Measurements from ENCODE around the gene WRNIP1. TPM values are rescaled to one million over a fixed set of nuclear protein-coding genes. Genes with fewer than 3 reads are reported as not detected.

The WRNIP1 gene
- total RNA-seq, 4 donors from 2014 or later = 72.3 to 94.7 (median 87.0) TPM

GRCh38 chr6:2793534-2794151 lies 28.4 kb downstream of the WRNIP1 start:
- TF ChIP-seq POLR2A (IDR thresholded peaks at IDR 0.05) (no peak), CTCF (IDR thresholded peaks at IDR 0.05) (no peak)
- no peak for DNase-seq (ENCODE audit: low spot score in 2 of 2)
- 32 to 49% methylated on average over 9 of the region's 9 CpGs for WGBS, 2 donors
- H3K4me3 ChIP-seq (ENCODE audit: low read depth, poor library complexity, severe bottlenecking) = no peak overlapping the region
- intact Hi-C loops (cut with DNase I; ENCODE audit: low total_unique reads) = loop anchor here (5.0 kb wide), 1 partner anchor 49 kb away; the partner anchor contains the start of gene SERPINB1

GRCh38 chr6:2794171-2794730 lies 29.1 kb downstream of the WRNIP1 start:
- no peak for DNase-seq (ENCODE audit: low spot score in 2 of 2)
- 37 to 68% methylated on average over 5 of the region's 5 CpGs for WGBS, 2 donors
- H3K4me3 ChIP-seq (ENCODE audit: low read depth, poor library complexity, severe bottlenecking) = no peak overlapping the region
- no peak for TF ChIP-seq POLR2A (IDR thresholded peaks at IDR 0.05)
- no peak for TF ChIP-seq CTCF (IDR thresholded peaks at IDR 0.05)
- intact Hi-C loops (cut with DNase I; ENCODE audit: low total_unique reads) = loop anchor here (5.0 kb wide), 1 partner anchor 48 kb away; the partner anchor contains the start of gene SERPINB1

GRCh38 chr6:2795162-2795561 lies 30.0 kb downstream of the WRNIP1 start:
- intact Hi-C loops (cut with DNase I; ENCODE audit: low total_unique reads) = no loop called here
- TF ChIP-seq CTCF (IDR thresholded peaks at IDR 0.05) = no peak
- TF ChIP-seq POLR2A (IDR thresholded peaks at IDR 0.05) = no peak
- 77 to 83% methylated on average over 2 of the region's 2 CpGs for WGBS, 2 donors
- DNase-seq (ENCODE audit: low spot score in 2 of 2) = no peak
- no peak overlapping the region for H3K4me3 ChIP-seq (ENCODE audit: low read depth, poor library complexity, severe bottlenecking)

GRCh38 chr6:2795956-2796355 lies 30.8 kb downstream of the WRNIP1 start:
- DNase-seq (ENCODE audit: low spot score in 2 of 2) = no peak
- TF ChIP-seq POLR2A (IDR thresholded peaks at IDR 0.05) (no peak), CTCF (IDR thresholded peaks at IDR 0.05) (no peak)
- H3K4me3 ChIP-seq (ENCODE audit: low read depth, poor library complexity, severe bottlenecking) = no peak overlapping the region
- intact Hi-C loops (cut with DNase I; ENCODE audit: low total_unique reads) = no loop called here
- WGBS, 2 donors = 90 to 91% methylated on average over 16 of the region's 16 CpGs

- 74 to 80% methylated on average over 6 of the region's 6 CpGs for WGBS, 2 donors
- intact Hi-C loops (cut with DNase I; ENCODE audit: low total_unique reads) = no loop called here
- no peak overlapping the region for H3K4me3 ChIP-seq (ENCODE audit: low read depth, poor library complexity, severe bottlenecking)
- DNase-seq (ENCODE audit: low spot score in 2 of 2) = no peak
- TF ChIP-seq CTCF (IDR thresholded peaks at IDR 0.05) (no peak), POLR2A (IDR thresholded peaks at IDR 0.05) (no peak)
Observed at GRCh38 chr6:2796861-2797260, 31.7 kb downstream of the WRNIP1 start.
